Epidermal melanocyte (primary cell): ENCODE measurements around the gene GALNTL6.
A peak's percentile ranks its signal among the peaks of the same experiment; 100 is the strongest.
"Not testable (repeated sequence)": the region's sequence is repeated elsewhere in the genome, so short reads cannot be mapped to it uniquely, and the experiment has no call there.

Experiments used
- DNase-seq: peaks from one replicate; pipeline ENCODE4 v3.0.0; 2011; ENCODE audit warnings: low spot score; ENCODE audit not compliant: insufficient read length

GALNTL6 gene

GRCh38 chr4:173009129-173009823 lies 1196.1 kb downstream of the GALNTL6 start:
- DNase-seq, result no peak

GRCh38 chr4:173012608-173013007 lies 1199.4 kb downstream of the GALNTL6 start:
- DNase-seq, result no peak

- peak; percentile 74 for DNase-seq
Measured at GRCh38 chr4:173013232-173013930, 1200.2 kb downstream of the GALNTL6 start.

- no peak for DNase-seq
Measured at GRCh38 chr4:173014113-173014558, 1200.9 kb downstream of the GALNTL6 start.

GRCh38 chr4:173014836-173015235 lies 1201.6 kb downstream of the GALNTL6 start:
- DNase-seq, result no peak

GRCh38 chr4:173017802-173018201 lies 1204.6 kb downstream of the GALNTL6 start:
- DNase-seq, result no peak

GRCh38 chr4:173018446-173018845 lies 1205.2 kb downstream of the GALNTL6 start:
- no peak for DNase-seq

GRCh38 chr4:173019664-173020063 lies 1206.5 kb downstream of the GALNTL6 start:
- no peak for DNase-seq

- DNase-seq, result not testable (repeated sequence)
Measured at GRCh38 chr4:173021746-173022573, 1208.8 kb downstream of the GALNTL6 start.

- DNase-seq, result no peak
Measured at GRCh38 chr4:173024203-173024602, 1211.0 kb downstream of the GALNTL6 start.

GRCh38 chr4:173025131-173025530 lies 1211.9 kb downstream of the GALNTL6 start:
- peak; percentile 49 for DNase-seq

- DNase-seq, result no peak
Measured at GRCh38 chr4:173037242-173037641, 1224.0 kb downstream of the GALNTL6 start.

- DNase-seq, result no peak
Measured at GRCh38 chr4:173038192-173038896, 1225.1 kb downstream of the GALNTL6 start.

GRCh38 chr4:173039617-173040577 lies 1226.7 kb downstream of the GALNTL6 start:
- no peak for DNase-seq

- DNase-seq, result no peak
Measured at GRCh38 chr4:173041482-173041881, 1228.3 kb downstream of the GALNTL6 start.

GRCh38 chr4:173042139-173042538 lies 1228.9 kb downstream of the GALNTL6 start:
- DNase-seq, result not testable (repeated sequence)

- DNase-seq, result no peak
Measured at GRCh38 chr4:173044340-173044739, 1231.1 kb downstream of the GALNTL6 start.

GRCh38 chr4:173045571-173045970 lies 1232.4 kb downstream of the GALNTL6 start:
- no peak for DNase-seq

GRCh38 chr4:173046144-173046543 lies 1232.9 kb downstream of the GALNTL6 start:
- DNase-seq, result no peak

- no peak for DNase-seq
Measured at GRCh38 chr4:173046818-173047217, 1233.6 kb downstream of the GALNTL6 start.
